ENCODE measurements around the gene CASK. TPM values are rescaled to one million over a fixed set of nuclear protein-coding genes. Genes with fewer than 3 reads are reported as not detected.

The CASK gene
- total and polyA plus RNA-seq, 2 experiments from 2014 or later, result 82.9 to 95.7 TPM

GRCh38 chrX:41759817-41760216 is 163.5 kb downstream of the CASK start:
- no peaks in the 10 kb centered on the region for H4K20me1 ChIP-seq (ENCODE audit: insufficient read depth, poor library complexity, severe bottlenecking)
- whole genome bisulfite sequencing (ENCODE audit: low lambda C conversion rate, missing lambda C conversion rate), result 57% methylated on average over 3 of the region's 3 CpGs

GRCh38 chrX:41758401-41758800 is 165.0 kb downstream of the CASK start:
- no peaks in the 10 kb centered on the region for H3K4me1 ChIP-seq (ENCODE audit: insufficient read depth)
- 87% methylated on average over 2 of the region's 2 CpGs for WGBS (ENCODE audit: low lambda C conversion rate, missing lambda C conversion rate)
- no peak overlapping the region for H3K4me3 ChIP-seq
- H3K27ac ChIP-seq, result no peak overlapping the region
- H3K9me3 ChIP-seq (ENCODE audit: low read depth), result no peaks in the 10 kb centered on the region
- DNase-seq (ENCODE audit: low spot score), result no peak
- H3K79me2 ChIP-seq, result peaks cover 15% of the 10 kb centered on the region
- no peak overlapping the region for H2AFZ ChIP-seq
- H3K9me2 ChIP-seq (replicated peaks; ENCODE audit: insufficient read depth), result no peaks in the 10 kb centered on the region
- H4K20me1 ChIP-seq (ENCODE audit: insufficient read depth, poor library complexity, severe bottlenecking), result no peaks in the 10 kb centered on the region
- TF ChIP-seq CTCF (IDR thresholded peaks at IDR 0.05; ENCODE audit: poor library complexity) (no peak), EZH2phosphoT487 (IDR thresholded peaks at IDR 0.05; ENCODE audit: low read depth, severe bottlenecking, unreplicated experiment) (no peak), EZH2 (IDR thresholded peaks at IDR 0.05; ENCODE audit: borderline replicate concordance) (no peak)
- H3K36me3 ChIP-seq (replicated peaks; ENCODE audit: insufficient read depth, low read depth), result no peaks in the 10 kb centered on the region
- no peak overlapping the region for H3K4me2 ChIP-seq
- H3K27me3 ChIP-seq, result no peaks in the 10 kb centered on the region

More at GRCh38 chrX:41759817-41760216, 163.5 kb downstream of the CASK start:
- Histone ChIP-seq H3K36me3 (replicated peaks; ENCODE audit: insufficient read depth, low read depth) (no peaks in the 10 kb centered on the region), H3K27me3 (no peaks in the 10 kb centered on the region), H2AFZ (no peak overlapping the region), H3K4me2 (no peak overlapping the region), H3K9me2 (replicated peaks; ENCODE audit: insufficient read depth) (no peaks in the 10 kb centered on the region), H3K27ac (no peak overlapping the region), H3K9me3 (ENCODE audit: low read depth) (no peaks in the 10 kb centered on the region), H3K79me2 (peaks cover 21% of the 10 kb centered on the region), H3K4me1 (ENCODE audit: insufficient read depth) (no peaks in the 10 kb centered on the region), H3K4me3 (no peak overlapping the region)
- TF ChIP-seq CTCF (IDR thresholded peaks at IDR 0.05; ENCODE audit: poor library complexity) (peak; percentile 36), EZH2 (IDR thresholded peaks at IDR 0.05; ENCODE audit: borderline replicate concordance) (no peak)
- no peak for DNase-seq (ENCODE audit: low spot score)

GRCh38 chrX:41750716-41751115 is 172.6 kb downstream of the CASK start:
- TF ChIP-seq EZH2 (IDR thresholded peaks at IDR 0.05; ENCODE audit: borderline replicate concordance) (no peak), EZH2phosphoT487 (IDR thresholded peaks at IDR 0.05; ENCODE audit: low read depth, severe bottlenecking, unreplicated experiment) (no peak), CTCF (IDR thresholded peaks at IDR 0.05; ENCODE audit: poor library complexity) (no peak)
- H3K9me2 ChIP-seq (replicated peaks; ENCODE audit: insufficient read depth), result no peaks in the 10 kb centered on the region
- DNase-seq (ENCODE audit: low spot score), result no peak
- no peak overlapping the region for H3K4me3 ChIP-seq
- no peak overlapping the region for H2AFZ ChIP-seq
- no peak overlapping the region for H3K4me2 ChIP-seq
- H3K79me2 ChIP-seq, result peaks cover 11% of the 10 kb centered on the region
- no peaks in the 10 kb centered on the region for H3K36me3 ChIP-seq (replicated peaks; ENCODE audit: insufficient read depth, low read depth)
- no peaks in the 10 kb centered on the region for H3K9me3 ChIP-seq (ENCODE audit: low read depth)
- WGBS (ENCODE audit: low lambda C conversion rate, missing lambda C conversion rate), result 75% methylated on average over 3 of the region's 3 CpGs
- no peaks in the 10 kb centered on the region for H3K27me3 ChIP-seq
- no peaks in the 10 kb centered on the region for H4K20me1 ChIP-seq (ENCODE audit: insufficient read depth, poor library complexity, severe bottlenecking)
- no peaks in the 10 kb centered on the region for H3K4me1 ChIP-seq (ENCODE audit: insufficient read depth)
- H3K27ac ChIP-seq, result no peak overlapping the region

GRCh38 chrX:41739871-41740270 is 183.5 kb downstream of the CASK start:
- DNase-seq (ENCODE audit: low spot score), result no peak
- no peak for TF ChIP-seq EZH2 (IDR thresholded peaks at IDR 0.05; ENCODE audit: borderline replicate concordance)
- TF ChIP-seq CTCF (IDR thresholded peaks at IDR 0.05; ENCODE audit: poor library complexity), result no peak
- no peak for TF ChIP-seq EZH2phosphoT487 (IDR thresholded peaks at IDR 0.05; ENCODE audit: low read depth, severe bottlenecking, unreplicated experiment)
- H3K27ac ChIP-seq, result no peak overlapping the region
- H3K79me2 ChIP-seq, result no peaks in the 10 kb centered on the region
- no peak overlapping the region for H2AFZ ChIP-seq
- H3K4me1 ChIP-seq (ENCODE audit: insufficient read depth), result no peaks in the 10 kb centered on the region
- no peaks in the 10 kb centered on the region for H3K9me2 ChIP-seq (replicated peaks; ENCODE audit: insufficient read depth)
- no peak overlapping the region for H3K4me3 ChIP-seq
- H4K20me1 ChIP-seq (ENCODE audit: insufficient read depth, poor library complexity, severe bottlenecking), result no peaks in the 10 kb centered on the region
- no peak overlapping the region for H3K4me2 ChIP-seq
- 63% methylated on average over 1 of the region's 1 CpG for WGBS (ENCODE audit: low lambda C conversion rate, missing lambda C conversion rate)
- H3K9me3 ChIP-seq (ENCODE audit: low read depth), result no peaks in the 10 kb centered on the region
- no peaks in the 10 kb centered on the region for H3K27me3 ChIP-seq
- H3K36me3 ChIP-seq (replicated peaks; ENCODE audit: insufficient read depth, low read depth), result no peaks in the 10 kb centered on the region
